Stimulated activated CD4-positive, alpha-beta T cell treated with anti-CD3 and anti-CD28 coated beads, TNF-alpha, amount 100 ng/mL, for 4 hours (primary cell): Measurements from ENCODE around the gene PPCDC.

Experiments
- DNase-seq, 3 experiments: peaks; one replicate each; pipeline ENCODE4 v3.0.0-alpha.2; 2020; ENCODE audit warnings: low read depth in 3 of 3

The PPCDC gene

GRCh38 chr15:75016431-75016830 lies 7.0 kb upstream of the PPCDC start:
- no peak for DNase-seq

- DNase-seq = no peak
These were observed 3.5 kb upstream of the PPCDC start for GRCh38 chr15:75019916-75020315.

GRCh38 chr15:75021341-75021740 lies 2.0 kb upstream of the PPCDC start:
- DNase-seq = no peak

- DNase-seq = no peak
These were observed 608 bp upstream of the PPCDC start for GRCh38 chr15:75022783-75023180.

- no peak for DNase-seq
These were observed 664 bp downstream of the PPCDC start for GRCh38 chr15:75023872-75024636.

GRCh38 chr15:75025107-75025506 lies 1.7 kb downstream of the PPCDC start:
- DNase-seq = no peak

- no peak for DNase-seq
These were observed 2.3 kb downstream of the PPCDC start for GRCh38 chr15:75025548-75026260.

GRCh38 chr15:75027551-75027950 lies 4.2 kb downstream of the PPCDC start:
- no peak for DNase-seq

GRCh38 chr15:75028991-75029377 lies 5.6 kb downstream of the PPCDC start:
- no peak for DNase-seq

GRCh38 chr15:75029378-75030022 lies 6.1 kb downstream of the PPCDC start:
- peak; percentile 74 to 86 (median 82) for DNase-seq

GRCh38 chr15:75030023-75030413 lies 6.6 kb downstream of the PPCDC start:
- no peak for DNase-seq

- DNase-seq = no peak
These were observed 7.0 kb downstream of the PPCDC start for GRCh38 chr15:75030424-75030823.

GRCh38 chr15:75031848-75032247 lies 8.5 kb downstream of the PPCDC start:
- DNase-seq = no peak

GRCh38 chr15:75032395-75032794 lies 9.0 kb downstream of the PPCDC start:
- no peak for DNase-seq

GRCh38 chr15:75033809-75034208 lies 10.4 kb downstream of the PPCDC start:
- no peak for DNase-seq

- no peak for DNase-seq
These were observed 11.2 kb downstream of the PPCDC start for GRCh38 chr15:75034615-75035014.

GRCh38 chr15:75036212-75036616 lies 12.8 kb downstream of the PPCDC start:
- DNase-seq = no peak

- DNase-seq = no peak
These were observed 14.3 kb downstream of the PPCDC start for GRCh38 chr15:75037685-75038084.

GRCh38 chr15:75038231-75038630 lies 14.8 kb downstream of the PPCDC start:
- DNase-seq = no peak

- DNase-seq = peak in 2 of 3 experiments; percentile 3 to 22
These were observed 19.5 kb downstream of the PPCDC start for GRCh38 chr15:75042730-75043508.

GRCh38 chr15:75043509-75044257 lies 20.3 kb downstream of the PPCDC start:
- no peak for DNase-seq
